Hematopoietic multipotent progenitor cell treated with erythropoietin and hydrocortisone succinate and interleukin-3 and kit ligand, for 4 days (in vitro differentiated cells): ENCODE measurements around the gene IL22RA1.

Experiments
- DNase-seq: peaks from one replicate; pipeline ENCODE4 v3.0.0-alpha.2; 2015

Gene IL22RA1

GRCh38 chr1:24136956-24137539 is 5.9 kb downstream of the IL22RA1 start:
- no peak for DNase-seq

- DNase-seq = no peak
These were observed 8.6 kb downstream of the IL22RA1 start for GRCh38 chr1:24134376-24134775.

GRCh38 chr1:24133819-24134218 is 9.1 kb downstream of the IL22RA1 start:
- no peak for DNase-seq

GRCh38 chr1:24130385-24130784 is 12.6 kb downstream of the IL22RA1 start:
- no peak for DNase-seq

- no peak for DNase-seq
These were observed 15.1 kb downstream of the IL22RA1 start for GRCh38 chr1:24127801-24128363.

GRCh38 chr1:24127134-24127800 is 15.7 kb downstream of the IL22RA1 start:
- DNase-seq = no peak

- no peak for DNase-seq
These were observed 16.3 kb downstream of the IL22RA1 start for GRCh38 chr1:24126672-24127023.

- DNase-seq = no peak
These were observed 16.8 kb downstream of the IL22RA1 start for GRCh38 chr1:24126018-24126671.

GRCh38 chr1:24125456-24125855 is 17.5 kb downstream of the IL22RA1 start:
- DNase-seq = no peak

GRCh38 chr1:24124980-24125379 is 18.0 kb downstream of the IL22RA1 start:
- no peak for DNase-seq

GRCh38 chr1:24123611-24124010 is 19.3 kb downstream of the IL22RA1 start:
- no peak for DNase-seq

GRCh38 chr1:24122776-24123175 is 20.2 kb downstream of the IL22RA1 start:
- no peak for DNase-seq

GRCh38 chr1:24121406-24121805 is 21.5 kb downstream of the IL22RA1 start:
- no peak for DNase-seq

GRCh38 chr1:24120965-24121364 is 22.0 kb downstream of the IL22RA1 start:
- no peak for DNase-seq

- DNase-seq = no peak
These were observed 22.8 kb downstream of the IL22RA1 start for GRCh38 chr1:24119859-24120756.

GRCh38 chr1:24119489-24119858 is 23.5 kb downstream of the IL22RA1 start:
- no peak for DNase-seq

- DNase-seq = no peak
These were observed 24.3 kb downstream of the IL22RA1 start for GRCh38 chr1:24118410-24119242.

GRCh38 chr1:24117722-24118409 is 25.1 kb downstream of the IL22RA1 start:
- DNase-seq = no peak

GRCh38 chr1:24117132-24117531 is 25.8 kb downstream of the IL22RA1 start:
- no peak for DNase-seq

GRCh38 chr1:24114753-24115152 is 28.2 kb downstream of the IL22RA1 start:
- DNase-seq = no peak

GRCh38 chr1:24113641-24114033 is 29.3 kb downstream of the IL22RA1 start:
- DNase-seq = no peak
